Nephron progenitor cell (in vitro differentiated cells): ENCODE measurements around the gene CIT.

Experiments
- DNase-seq: peaks from one replicate; pipeline ENCODE4 v3.0.0; 2021
- H3K27ac Mint-ChIP-seq: 2 replicates; pipeline ENCODE4 v1.8.0; 2021; ENCODE audit warnings: mild to moderate bottlenecking, moderate library complexity, mixed read lengths
- H3K27me3 Mint-ChIP-seq: 2 replicates; pipeline ENCODE4 v1.8.0; 2021; ENCODE audit warnings: mild to moderate bottlenecking, low read depth, mixed read lengths; ENCODE audit not compliant: poor library complexity
- H3K36me3 Mint-ChIP-seq: 2 replicates; pipeline ENCODE4 v1.8.0; 2021; ENCODE audit warnings: low read depth, mixed read lengths
- H3K4me1 Mint-ChIP-seq: 2 replicates; pipeline ENCODE4 v1.8.0; 2021; ENCODE audit warnings: mixed read lengths
- H3K4me3 Mint-ChIP-seq: 2 replicates; pipeline ENCODE4 v1.8.0; 2021; ENCODE audit warnings: mild to moderate bottlenecking, moderate library complexity, mixed read lengths
- H3K9me3 Mint-ChIP-seq: 2 replicates; pipeline ENCODE4 v1.8.0; 2021; ENCODE audit warnings: mild to moderate bottlenecking, moderate library complexity, mixed read lengths
- TF ChIP-seq, protein P1 (sequence below): fragments of 200-600 bp; sonication (generic); IDR thresholded peaks from 2 replicates; pipeline ENCODE4 v1.5.0; 2021; ENCODE audit warnings: antibody characterized with exemption

CIT gene

DNA sequence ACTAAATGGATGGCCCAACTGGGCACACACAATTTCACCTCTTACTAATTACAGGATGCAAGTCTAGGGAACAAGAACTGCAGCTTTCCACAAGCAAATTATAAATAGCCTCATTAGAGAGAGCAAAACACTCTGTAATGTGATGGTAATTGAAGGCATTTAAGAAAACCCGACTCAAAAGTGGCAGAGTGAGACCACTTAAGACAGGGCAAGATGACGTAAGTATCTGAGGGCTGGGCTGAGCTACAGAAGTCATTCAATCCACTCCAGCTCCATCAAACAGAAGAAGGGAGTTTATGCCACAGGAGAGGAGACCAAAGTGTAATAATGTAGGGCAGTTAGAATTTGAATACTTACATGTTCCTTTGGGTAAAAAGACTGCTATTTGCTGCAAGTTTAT is 118.9 kb downstream of the CIT start:
- Mint-ChIP-seq H3K9me3 (no peaks in the 10 kb centered on the region), H3K27ac (no peak overlapping the region), H3K36me3 (peaks cover 79% of the 10 kb centered on the region), H3K4me1 (no peaks in the 10 kb centered on the region), H3K4me3 (no peak overlapping the region), H3K27me3 (peaks cover 3% of the 10 kb centered on the region)
- DNase-seq = no peak
- TF ChIP-seq, protein P1, sequence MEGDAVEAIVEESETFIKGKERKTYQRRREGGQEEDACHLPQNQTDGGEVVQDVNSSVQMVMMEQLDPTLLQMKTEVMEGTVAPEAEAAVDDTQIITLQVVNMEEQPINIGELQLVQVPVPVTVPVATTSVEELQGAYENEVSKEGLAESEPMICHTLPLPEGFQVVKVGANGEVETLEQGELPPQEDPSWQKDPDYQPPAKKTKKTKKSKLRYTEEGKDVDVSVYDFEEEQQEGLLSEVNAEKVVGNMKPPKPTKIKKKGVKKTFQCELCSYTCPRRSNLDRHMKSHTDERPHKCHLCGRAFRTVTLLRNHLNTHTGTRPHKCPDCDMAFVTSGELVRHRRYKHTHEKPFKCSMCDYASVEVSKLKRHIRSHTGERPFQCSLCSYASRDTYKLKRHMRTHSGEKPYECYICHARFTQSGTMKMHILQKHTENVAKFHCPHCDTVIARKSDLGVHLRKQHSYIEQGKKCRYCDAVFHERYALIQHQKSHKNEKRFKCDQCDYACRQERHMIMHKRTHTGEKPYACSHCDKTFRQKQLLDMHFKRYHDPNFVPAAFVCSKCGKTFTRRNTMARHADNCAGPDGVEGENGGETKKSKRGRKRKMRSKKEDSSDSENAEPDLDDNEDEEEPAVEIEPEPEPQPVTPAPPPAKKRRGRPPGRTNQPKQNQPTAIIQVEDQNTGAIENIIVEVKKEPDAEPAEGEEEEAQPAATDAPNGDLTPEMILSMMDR = no peak

DNA sequence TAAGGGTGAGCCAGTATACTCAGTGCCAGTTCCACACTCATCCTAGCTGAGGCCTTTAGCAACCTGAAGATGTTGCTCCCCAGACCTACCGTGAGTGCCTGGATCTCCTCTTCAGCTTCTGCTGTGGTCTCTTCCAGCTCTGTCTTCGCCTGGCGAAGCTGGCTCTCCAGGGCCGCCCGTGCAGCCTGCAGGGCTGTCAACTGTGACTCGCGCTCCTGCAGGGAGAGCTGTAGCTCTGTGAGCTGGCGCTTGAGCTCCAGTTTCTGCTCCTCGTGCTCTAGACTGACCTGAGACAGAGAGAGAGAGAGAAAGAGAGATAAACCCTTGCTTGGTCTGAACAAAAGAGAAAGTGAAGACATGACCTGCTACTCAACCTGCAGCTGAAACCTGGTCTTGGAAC is 125.2 kb downstream of the CIT start:
- Mint-ChIP-seq H3K9me3 (peaks cover 2% of the 10 kb centered on the region), H3K27ac (peak overlapping the region; percentile 28), H3K36me3 (peaks cover 83% of the 10 kb centered on the region), H3K27me3 (no peaks in the 10 kb centered on the region), H3K4me1 (no peaks in the 10 kb centered on the region), H3K4me3 (no peak overlapping the region)
- TF ChIP-seq, protein P1 = no peak
- DNase-seq = no peak

DNA sequence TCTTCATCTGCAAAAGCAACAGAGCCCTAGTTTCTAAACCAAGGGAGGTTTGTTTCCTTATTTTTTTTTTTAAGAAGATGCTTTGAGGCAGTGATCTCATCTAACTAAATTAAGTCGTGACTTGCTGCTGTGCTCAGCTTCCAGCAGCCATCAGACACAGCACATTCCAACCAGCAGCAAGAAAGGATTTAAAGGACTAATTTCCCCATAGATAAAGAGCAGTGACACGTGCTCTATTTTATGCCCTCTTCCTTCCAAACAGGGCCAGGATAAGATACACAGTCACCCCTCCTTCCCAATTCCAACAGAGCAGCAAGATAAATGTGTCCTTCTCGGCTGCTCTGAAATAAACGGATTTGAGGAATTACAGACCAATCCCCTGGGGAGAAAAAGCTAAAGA is 127.5 kb downstream of the CIT start:
- H3K36me3 Mint-ChIP-seq = peaks cover 92% of the 10 kb centered on the region
- no peaks in the 10 kb centered on the region for H3K27me3 Mint-ChIP-seq
- no peak for DNase-seq
- no peak overlapping the region for H3K4me3 Mint-ChIP-seq
- TF ChIP-seq, protein P1 = no peak
- no peaks in the 10 kb centered on the region for H3K4me1 Mint-ChIP-seq
- H3K27ac Mint-ChIP-seq = no peak overlapping the region
- peaks cover 25% of the 10 kb centered on the region for H3K9me3 Mint-ChIP-seq

DNA sequence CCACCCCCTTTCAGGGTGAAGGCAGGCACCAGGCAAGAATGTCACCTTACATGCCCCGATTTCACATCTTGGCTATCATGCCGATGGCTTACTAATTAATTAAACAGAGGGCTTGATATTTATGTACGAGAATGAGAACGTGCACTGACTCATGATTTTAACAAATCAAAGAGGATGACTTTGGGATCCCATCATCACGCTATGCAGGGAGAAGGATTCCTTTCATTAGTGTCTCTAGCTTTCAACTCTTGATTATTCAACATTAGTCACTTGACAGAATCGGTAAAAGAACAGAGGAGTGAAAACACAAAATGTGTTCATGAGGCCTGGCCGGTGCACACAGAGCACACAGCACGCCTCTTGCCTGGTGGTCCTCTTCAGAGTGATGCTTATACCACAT is 128.6 kb downstream of the CIT start:
- no peaks in the 10 kb centered on the region for H3K27me3 Mint-ChIP-seq
- DNase-seq = no peak
- TF ChIP-seq, protein P1 = no peak
- no peak overlapping the region for H3K27ac Mint-ChIP-seq
- H3K4me1 Mint-ChIP-seq = no peaks in the 10 kb centered on the region
- no peak overlapping the region for H3K4me3 Mint-ChIP-seq
- H3K36me3 Mint-ChIP-seq = peaks cover 93% of the 10 kb centered on the region
- H3K9me3 Mint-ChIP-seq = peaks cover 37% of the 10 kb centered on the region

DNA sequence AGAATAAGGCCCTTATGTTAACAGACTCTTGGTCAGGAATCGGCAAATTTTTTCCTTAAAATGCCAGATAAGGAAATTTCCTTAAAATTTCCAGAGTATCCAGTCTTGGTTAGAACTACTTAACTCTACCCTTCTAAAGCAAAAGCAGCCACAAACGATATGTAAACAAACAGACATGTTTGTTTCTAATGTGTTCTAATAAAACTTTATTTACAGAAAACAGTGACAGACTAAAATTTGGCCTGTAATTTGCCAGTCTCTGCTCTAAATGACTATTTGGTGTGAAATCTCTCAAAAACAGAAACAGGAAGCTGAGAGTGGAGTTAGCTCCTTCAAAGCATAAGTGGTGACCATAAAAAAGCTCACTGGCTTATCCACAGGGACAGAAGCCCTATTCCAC is 131.0 kb downstream of the CIT start:
- Mint-ChIP-seq H3K27me3 (no peaks in the 10 kb centered on the region), H3K4me1 (no peaks in the 10 kb centered on the region), H3K27ac (no peak overlapping the region), H3K9me3 (peaks cover 44% of the 10 kb centered on the region), H3K36me3 (peaks cover 99% of the 10 kb centered on the region), H3K4me3 (no peak overlapping the region)
- TF ChIP-seq, protein P1 = no peak
- no peak for DNase-seq

DNA sequence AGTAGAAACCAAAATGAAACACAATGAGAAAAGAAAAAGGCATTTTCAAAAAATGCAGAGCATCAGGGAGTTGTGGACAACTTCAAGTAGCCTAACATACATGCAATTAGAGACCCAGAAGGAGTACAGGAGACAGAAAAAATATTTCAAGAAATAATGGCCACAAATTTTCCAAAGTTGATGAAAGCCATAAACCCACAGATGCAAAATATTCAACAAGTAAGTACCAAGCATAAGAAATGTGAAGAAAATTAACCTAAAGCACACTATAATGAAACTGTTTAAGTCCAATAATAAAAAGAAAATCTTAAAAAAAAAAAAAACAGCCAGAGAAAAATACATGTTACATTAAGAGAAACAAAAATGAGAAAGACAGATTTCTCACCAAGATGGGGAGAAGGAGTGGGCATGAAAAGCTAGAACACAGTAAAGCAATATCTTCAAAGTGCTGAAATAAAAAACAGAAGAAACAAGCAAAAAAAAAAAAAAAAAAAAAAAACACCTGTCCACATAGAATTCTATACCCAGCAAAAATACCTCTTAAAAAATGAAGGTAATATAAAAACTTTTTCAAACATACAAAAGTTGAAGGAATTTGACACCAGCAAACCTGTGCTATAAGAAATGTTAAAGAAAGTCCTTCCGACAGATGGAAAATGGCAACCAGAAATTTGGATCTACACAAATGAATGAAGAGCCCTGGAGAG is 132.1 kb downstream of the CIT start:
- H3K27me3 Mint-ChIP-seq = no peaks in the 10 kb centered on the region
- H3K36me3 Mint-ChIP-seq = peaks cover 97% of the 10 kb centered on the region
- no peak overlapping the region for H3K4me3 Mint-ChIP-seq
- TF ChIP-seq, protein P1 = no peak
- H3K4me1 Mint-ChIP-seq = no peaks in the 10 kb centered on the region
- H3K9me3 Mint-ChIP-seq = peaks cover 44% of the 10 kb centered on the region
- DNase-seq = no peak
- no peak overlapping the region for H3K27ac Mint-ChIP-seq
